ENCODE measurements around the gene HSD17B1. TPM values are rescaled to one million over a fixed set of nuclear protein-coding genes. Genes with fewer than 3 reads are reported as not detected.
A peak's percentile ranks its signal among the peaks of the same experiment; 100 is the strongest.

Gene HSD17B1
- total RNA-seq, 1 experiment from 2014 or later: 1.5 TPM

DNA sequence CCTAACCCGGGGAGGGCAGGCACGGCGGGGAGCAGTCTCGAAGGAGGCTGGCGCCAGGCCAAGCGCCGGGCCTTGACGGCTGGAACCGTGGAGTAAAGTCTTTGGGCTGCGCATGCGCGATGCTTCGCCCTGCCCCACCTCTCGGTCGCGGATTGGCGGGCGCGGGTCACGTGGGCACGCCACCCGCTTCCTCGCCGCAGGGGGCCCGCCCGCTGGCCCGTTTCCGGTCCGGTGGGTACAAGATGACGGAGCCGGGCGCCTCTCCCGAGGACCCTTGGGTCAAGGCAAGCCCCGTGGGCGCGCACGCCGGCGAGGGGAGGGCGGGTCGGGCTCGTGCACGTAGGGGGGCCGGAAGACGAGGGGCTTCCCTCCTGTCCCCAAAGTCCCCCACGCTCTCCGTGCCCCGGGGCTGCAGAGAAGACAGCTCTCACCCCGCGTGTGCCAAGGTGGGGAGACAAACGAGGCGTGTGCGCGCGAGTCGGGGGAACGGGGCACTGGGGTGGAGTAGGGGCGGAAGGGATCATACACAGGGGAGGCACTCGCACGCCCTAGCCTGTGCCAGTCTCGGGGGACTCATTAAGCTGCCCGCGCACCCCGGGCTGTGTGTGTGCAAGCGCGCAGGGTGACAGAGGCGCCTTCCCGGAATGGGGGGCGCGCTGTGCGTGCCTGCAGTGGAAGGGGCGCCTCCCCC is 14.3 kb downstream of the HSD17B1 start, which contains the start of gene MLX (continued):
- 0 out of 2 replicates have a peak, but pooled peaks have one; percentile 16 for TF ChIP-seq JUN (CRISPR knock-in tag; IDR thresholded peaks at IDR 0.05)

DNA sequence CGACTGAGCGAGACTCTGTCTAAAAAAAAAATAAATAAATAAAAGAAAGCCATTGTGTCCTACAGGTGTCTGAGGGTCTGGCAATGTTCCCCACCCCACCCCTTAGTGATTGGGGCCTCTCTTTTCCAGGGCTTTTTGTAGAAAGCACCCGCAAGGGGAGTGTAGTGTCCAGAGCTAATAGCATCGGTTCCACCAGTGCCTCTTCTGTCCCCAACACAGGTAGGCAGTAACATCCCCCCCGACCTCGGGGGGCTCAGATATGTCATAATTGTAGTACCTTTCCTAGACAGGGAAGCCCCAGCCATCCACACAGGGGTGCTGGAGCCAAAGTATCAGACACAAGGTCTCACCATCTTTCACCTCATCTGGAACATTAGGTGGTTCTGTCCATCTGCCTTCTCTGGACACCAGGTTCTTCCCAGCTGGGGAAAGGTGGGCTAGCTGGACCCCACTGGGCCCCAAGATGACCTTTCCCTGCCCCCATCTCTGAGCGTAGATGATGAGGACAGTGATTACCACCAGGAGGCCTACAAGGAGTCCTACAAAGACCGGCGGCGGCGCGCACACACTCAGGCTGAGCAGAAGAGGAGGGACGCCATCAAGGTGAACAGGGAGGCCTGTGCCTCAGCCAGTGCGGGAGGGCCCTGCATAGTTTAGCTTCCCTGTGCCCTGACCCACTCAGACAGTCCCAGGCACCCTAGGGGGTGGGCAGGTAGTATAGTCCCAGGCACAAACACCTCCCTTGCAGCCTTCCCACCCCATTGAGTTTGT is 15.8 kb downstream of the HSD17B1 start:
- Mint-ChIP-seq H3K4me3 (no peak overlapping the region), H3K4me1 (peaks cover 12% of the 10 kb centered on the region), H3K36me3 (peaks cover 45% of the 10 kb centered on the region), H3K9me3 (no peaks in the 10 kb centered on the region), H3K27ac (no peak overlapping the region), H3K27me3 (ENCODE audit: low read depth) (no peaks in the 10 kb centered on the region)
- ATAC-seq (no peak), DNase-seq (ENCODE audit: low spot score) (no peak)
- ChIA-PET POLR2A (no interaction called here), CTCF (interaction anchor here (1.1 to 3.4 kb wide), 2 partner anchors 9 to 51 kb away, joined by 3 to 30 read pairs; partner anchors contain the start of gene PSMC3IP)
- TF ChIP-seq CREB1 (CRISPR knock-in tag; IDR thresholded peaks at IDR 0.05) (no peak), ZNF263 (CRISPR knock-in tag; IDR thresholded peaks at IDR 0.05; ENCODE audit: low read depth) (no peak), ZNF232 (CRISPR knock-in tag; IDR thresholded peaks at IDR 0.05) (no peak), ZNF423 (CRISPR knock-in tag; IDR thresholded peaks at IDR 0.05) (no peak), FOXK1 (CRISPR knock-in tag; IDR thresholded peaks at IDR 0.05) (no peak), FOXJ3 (CRISPR knock-in tag; IDR thresholded peaks at IDR 0.05; ENCODE audit: borderline replicate concordance) (no peak), OVOL2 (CRISPR knock-in tag; IDR thresholded peaks at IDR 0.05; ENCODE audit: borderline replicate concordance) (no peak), NR3C1 (CRISPR knock-in tag; conservative IDR thresholded peaks at IDR 0.05; ENCODE audit: low read depth) (no peak), IRF2 (CRISPR knock-in tag; IDR thresholded peaks at IDR 0.05; ENCODE audit: borderline replicate concordance, low read depth) (no peak), EMX1 (CRISPR knock-in tag; IDR thresholded peaks at IDR 0.05) (no peak), ZNF219 (CRISPR knock-in tag; IDR thresholded peaks at IDR 0.05; ENCODE audit: borderline replicate concordance) (no peak)
- TF ChIP-seq, protein P1, sequence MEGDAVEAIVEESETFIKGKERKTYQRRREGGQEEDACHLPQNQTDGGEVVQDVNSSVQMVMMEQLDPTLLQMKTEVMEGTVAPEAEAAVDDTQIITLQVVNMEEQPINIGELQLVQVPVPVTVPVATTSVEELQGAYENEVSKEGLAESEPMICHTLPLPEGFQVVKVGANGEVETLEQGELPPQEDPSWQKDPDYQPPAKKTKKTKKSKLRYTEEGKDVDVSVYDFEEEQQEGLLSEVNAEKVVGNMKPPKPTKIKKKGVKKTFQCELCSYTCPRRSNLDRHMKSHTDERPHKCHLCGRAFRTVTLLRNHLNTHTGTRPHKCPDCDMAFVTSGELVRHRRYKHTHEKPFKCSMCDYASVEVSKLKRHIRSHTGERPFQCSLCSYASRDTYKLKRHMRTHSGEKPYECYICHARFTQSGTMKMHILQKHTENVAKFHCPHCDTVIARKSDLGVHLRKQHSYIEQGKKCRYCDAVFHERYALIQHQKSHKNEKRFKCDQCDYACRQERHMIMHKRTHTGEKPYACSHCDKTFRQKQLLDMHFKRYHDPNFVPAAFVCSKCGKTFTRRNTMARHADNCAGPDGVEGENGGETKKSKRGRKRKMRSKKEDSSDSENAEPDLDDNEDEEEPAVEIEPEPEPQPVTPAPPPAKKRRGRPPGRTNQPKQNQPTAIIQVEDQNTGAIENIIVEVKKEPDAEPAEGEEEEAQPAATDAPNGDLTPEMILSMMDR (IDR thresholded peaks at IDR 0.05): no peak
- TF ChIP-seq, protein P2, sequence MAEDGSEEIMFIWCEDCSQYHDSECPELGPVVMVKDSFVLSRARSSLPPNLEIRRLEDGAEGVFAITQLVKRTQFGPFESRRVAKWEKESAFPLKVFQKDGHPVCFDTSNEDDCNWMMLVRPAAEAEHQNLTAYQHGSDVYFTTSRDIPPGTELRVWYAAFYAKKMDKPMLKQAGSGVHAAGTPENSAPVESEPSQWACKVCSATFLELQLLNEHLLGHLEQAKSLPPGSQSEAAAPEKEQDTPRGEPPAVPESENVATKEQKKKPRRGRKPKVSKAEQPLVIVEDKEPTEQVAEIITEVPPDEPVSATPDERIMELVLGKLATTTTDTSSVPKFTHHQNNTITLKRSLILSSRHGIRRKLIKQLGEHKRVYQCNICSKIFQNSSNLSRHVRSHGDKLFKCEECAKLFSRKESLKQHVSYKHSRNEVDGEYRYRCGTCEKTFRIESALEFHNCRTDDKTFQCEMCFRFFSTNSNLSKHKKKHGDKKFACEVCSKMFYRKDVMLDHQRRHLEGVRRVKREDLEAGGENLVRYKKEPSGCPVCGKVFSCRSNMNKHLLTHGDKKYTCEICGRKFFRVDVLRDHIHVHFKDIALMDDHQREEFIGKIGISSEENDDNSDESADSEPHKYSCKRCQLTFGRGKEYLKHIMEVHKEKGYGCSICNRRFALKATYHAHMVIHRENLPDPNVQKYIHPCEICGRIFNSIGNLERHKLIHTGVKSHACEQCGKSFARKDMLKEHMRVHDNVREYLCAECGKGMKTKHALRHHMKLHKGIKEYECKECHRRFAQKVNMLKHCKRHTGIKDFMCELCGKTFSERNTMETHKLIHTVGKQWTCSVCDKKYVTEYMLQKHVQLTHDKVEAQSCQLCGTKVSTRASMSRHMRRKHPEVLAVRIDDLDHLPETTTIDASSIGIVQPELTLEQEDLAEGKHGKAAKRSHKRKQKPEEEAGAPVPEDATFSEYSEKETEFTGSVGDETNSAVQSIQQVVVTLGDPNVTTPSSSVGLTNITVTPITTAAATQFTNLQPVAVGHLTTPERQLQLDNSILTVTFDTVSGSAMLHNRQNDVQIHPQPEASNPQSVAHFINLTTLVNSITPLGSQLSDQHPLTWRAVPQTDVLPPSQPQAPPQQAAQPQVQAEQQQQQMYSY (CRISPR knock-in tag; IDR thresholded peaks at IDR 0.05): no peak
- TF ChIP-seq, protein P3, sequence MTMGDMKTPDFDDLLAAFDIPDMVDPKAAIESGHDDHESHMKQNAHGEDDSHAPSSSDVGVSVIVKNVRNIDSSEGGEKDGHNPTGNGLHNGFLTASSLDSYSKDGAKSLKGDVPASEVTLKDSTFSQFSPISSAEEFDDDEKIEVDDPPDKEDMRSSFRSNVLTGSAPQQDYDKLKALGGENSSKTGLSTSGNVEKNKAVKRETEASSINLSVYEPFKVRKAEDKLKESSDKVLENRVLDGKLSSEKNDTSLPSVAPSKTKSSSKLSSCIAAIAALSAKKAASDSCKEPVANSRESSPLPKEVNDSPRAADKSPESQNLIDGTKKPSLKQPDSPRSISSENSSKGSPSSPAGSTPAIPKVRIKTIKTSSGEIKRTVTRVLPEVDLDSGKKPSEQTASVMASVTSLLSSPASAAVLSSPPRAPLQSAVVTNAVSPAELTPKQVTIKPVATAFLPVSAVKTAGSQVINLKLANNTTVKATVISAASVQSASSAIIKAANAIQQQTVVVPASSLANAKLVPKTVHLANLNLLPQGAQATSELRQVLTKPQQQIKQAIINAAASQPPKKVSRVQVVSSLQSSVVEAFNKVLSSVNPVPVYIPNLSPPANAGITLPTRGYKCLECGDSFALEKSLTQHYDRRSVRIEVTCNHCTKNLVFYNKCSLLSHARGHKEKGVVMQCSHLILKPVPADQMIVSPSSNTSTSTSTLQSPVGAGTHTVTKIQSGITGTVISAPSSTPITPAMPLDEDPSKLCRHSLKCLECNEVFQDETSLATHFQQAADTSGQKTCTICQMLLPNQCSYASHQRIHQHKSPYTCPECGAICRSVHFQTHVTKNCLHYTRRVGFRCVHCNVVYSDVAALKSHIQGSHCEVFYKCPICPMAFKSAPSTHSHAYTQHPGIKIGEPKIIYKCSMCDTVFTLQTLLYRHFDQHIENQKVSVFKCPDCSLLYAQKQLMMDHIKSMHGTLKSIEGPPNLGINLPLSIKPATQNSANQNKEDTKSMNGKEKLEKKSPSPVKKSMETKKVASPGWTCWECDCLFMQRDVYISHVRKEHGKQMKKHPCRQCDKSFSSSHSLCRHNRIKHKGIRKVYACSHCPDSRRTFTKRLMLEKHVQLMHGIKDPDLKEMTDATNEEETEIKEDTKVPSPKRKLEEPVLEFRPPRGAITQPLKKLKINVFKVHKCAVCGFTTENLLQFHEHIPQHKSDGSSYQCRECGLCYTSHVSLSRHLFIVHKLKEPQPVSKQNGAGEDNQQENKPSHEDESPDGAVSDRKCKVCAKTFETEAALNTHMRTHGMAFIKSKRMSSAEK (CRISPR knock-in tag; IDR thresholded peaks at IDR 0.05; ENCODE audit: borderline replicate concordance): no peak
- TF ChIP-seq, protein P4, sequence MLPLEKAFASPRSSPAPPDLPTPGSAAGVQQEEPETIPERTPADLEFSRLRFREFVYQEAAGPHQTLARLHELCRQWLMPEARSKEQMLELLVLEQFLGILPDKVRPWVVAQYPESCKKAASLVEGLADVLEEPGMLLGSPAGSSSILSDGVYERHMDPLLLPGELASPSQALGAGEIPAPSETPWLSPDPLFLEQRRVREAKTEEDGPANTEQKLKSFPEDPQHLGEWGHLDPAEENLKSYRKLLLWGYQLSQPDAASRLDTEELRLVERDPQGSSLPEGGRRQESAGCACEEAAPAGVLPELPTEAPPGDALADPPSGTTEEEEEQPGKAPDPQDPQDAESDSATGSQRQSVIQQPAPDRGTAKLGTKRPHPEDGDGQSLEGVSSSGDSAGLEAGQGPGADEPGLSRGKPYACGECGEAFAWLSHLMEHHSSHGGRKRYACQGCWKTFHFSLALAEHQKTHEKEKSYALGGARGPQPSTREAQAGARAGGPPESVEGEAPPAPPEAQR (CRISPR knock-in tag; IDR thresholded peaks at IDR 0.05): no peak
- TF ChIP-seq, protein P5, sequence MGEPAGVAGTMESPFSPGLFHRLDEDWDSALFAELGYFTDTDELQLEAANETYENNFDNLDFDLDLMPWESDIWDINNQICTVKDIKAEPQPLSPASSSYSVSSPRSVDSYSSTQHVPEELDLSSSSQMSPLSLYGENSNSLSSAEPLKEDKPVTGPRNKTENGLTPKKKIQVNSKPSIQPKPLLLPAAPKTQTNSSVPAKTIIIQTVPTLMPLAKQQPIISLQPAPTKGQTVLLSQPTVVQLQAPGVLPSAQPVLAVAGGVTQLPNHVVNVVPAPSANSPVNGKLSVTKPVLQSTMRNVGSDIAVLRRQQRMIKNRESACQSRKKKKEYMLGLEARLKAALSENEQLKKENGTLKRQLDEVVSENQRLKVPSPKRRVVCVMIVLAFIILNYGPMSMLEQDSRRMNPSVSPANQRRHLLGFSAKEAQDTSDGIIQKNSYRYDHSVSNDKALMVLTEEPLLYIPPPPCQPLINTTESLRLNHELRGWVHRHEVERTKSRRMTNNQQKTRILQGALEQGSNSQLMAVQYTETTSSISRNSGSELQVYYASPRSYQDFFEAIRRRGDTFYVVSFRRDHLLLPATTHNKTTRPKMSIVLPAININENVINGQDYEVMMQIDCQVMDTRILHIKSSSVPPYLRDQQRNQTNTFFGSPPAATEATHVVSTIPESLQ (CRISPR knock-in tag; IDR thresholded peaks at IDR 0.05): no peak
- TF ChIP-seq, protein P6, sequence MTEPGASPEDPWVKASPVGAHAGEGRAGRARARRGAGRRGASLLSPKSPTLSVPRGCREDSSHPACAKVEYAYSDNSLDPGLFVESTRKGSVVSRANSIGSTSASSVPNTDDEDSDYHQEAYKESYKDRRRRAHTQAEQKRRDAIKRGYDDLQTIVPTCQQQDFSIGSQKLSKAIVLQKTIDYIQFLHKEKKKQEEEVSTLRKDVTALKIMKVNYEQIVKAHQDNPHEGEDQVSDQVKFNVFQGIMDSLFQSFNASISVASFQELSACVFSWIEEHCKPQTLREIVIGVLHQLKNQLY (CRISPR knock-in tag; IDR thresholded peaks at IDR 0.05): no peak
- TF ChIP-seq, protein P7, sequence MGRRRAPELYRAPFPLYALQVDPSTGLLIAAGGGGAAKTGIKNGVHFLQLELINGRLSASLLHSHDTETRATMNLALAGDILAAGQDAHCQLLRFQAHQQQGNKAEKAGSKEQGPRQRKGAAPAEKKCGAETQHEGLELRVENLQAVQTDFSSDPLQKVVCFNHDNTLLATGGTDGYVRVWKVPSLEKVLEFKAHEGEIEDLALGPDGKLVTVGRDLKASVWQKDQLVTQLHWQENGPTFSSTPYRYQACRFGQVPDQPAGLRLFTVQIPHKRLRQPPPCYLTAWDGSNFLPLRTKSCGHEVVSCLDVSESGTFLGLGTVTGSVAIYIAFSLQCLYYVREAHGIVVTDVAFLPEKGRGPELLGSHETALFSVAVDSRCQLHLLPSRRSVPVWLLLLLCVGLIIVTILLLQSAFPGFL (CRISPR knock-in tag; IDR thresholded peaks at IDR 0.05; ENCODE audit: borderline replicate concordance): no peak
